HCT116 (cell line): ENCODE data around the gene PKNOX2.

ENCODE experiments used
- CTCF ChIP-seq, 3 experiments: fragments of 200-600 bp in 1 of 3; sonication (generic) in 1 of 3; IDR thresholded peaks in 2 of 3; conservative IDR thresholded peaks in 1 of 3; 2 replicates each; pipeline ENCODE4 v1.5.1; 2012 to 2017; ENCODE audit warnings: low read depth in 2 of 3, low read length in 2 of 3, antibody characterized with exemption in 1 of 3, borderline replicate concordance in 1 of 3, control low read depth in 1 of 3, mild to moderate bottlenecking in 1 of 3, mixed read lengths in 1 of 3, mixed run types in 1 of 3, moderate library complexity in 1 of 3; ENCODE audit not compliant: insufficient read depth in 1 of 3
- POLR2A ChIP-seq: IDR thresholded peaks from 2 replicates; pipeline ENCODE4 v1.7.0; 2011; ENCODE audit warnings: borderline replicate concordance; ENCODE audit not compliant: insufficient read depth, insufficient read length; ENCODE audit errors: extremely low read depth

- TF ChIP-seq POLR2A = no peak
- no peak for TF ChIP-seq CTCF (IDR thresholded peaks at IDR 0.05 in 2 of 3, conservative IDR thresholded peaks at IDR 0.05 in 1 of 3; ENCODE audit: borderline replicate concordance in 1 of 3, insufficient read depth in 1 of 3, low read depth in 2 of 3, low read length in 2 of 3)
These were observed 64.4 kb downstream of the PKNOX2 start for GRCh38 chr11:125228993-125229392.
